ENCODE data around the gene VPS41. TPM values are rescaled to one million over a fixed set of nuclear protein-coding genes. Genes with fewer than 3 reads are reported as not detected.

Gene VPS41
- polyA plus RNA-seq, 1 experiment = 15.7 TPM

DNA sequence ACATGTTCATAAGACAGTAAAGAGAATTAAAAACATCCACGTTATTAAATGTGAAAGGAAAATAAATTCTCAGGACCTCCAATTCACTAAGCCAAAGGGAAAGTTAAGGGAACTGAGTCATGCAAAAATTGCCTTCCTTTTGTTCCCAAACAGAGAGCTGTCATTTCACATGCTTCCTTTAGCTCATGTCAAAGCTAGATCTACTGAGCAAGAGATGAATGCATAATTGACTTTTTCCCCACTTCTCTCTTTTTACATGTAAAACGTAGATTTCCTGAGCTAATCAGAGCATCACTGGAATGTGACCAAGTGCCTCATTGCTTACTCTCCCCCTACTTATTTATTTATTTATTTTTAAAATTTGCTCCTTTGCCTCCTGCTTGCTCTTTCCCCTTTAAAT, 148.8 kb downstream of the VPS41 start:
- TF ChIP-seq, protein P1, sequence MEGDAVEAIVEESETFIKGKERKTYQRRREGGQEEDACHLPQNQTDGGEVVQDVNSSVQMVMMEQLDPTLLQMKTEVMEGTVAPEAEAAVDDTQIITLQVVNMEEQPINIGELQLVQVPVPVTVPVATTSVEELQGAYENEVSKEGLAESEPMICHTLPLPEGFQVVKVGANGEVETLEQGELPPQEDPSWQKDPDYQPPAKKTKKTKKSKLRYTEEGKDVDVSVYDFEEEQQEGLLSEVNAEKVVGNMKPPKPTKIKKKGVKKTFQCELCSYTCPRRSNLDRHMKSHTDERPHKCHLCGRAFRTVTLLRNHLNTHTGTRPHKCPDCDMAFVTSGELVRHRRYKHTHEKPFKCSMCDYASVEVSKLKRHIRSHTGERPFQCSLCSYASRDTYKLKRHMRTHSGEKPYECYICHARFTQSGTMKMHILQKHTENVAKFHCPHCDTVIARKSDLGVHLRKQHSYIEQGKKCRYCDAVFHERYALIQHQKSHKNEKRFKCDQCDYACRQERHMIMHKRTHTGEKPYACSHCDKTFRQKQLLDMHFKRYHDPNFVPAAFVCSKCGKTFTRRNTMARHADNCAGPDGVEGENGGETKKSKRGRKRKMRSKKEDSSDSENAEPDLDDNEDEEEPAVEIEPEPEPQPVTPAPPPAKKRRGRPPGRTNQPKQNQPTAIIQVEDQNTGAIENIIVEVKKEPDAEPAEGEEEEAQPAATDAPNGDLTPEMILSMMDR (IDR thresholded peaks at IDR 0.05; ENCODE audit: insufficient read depth, low read depth, low read length) = no peak
- DNase-seq (ENCODE audit: low read depth) = no peak
- ChIA-PET POLR2A (no interaction called here), CTCF (interaction anchor here (1.3 kb wide), 1 partner anchor 8 kb away, joined by 3 read pairs; no protein-coding TSS in a partner anchor)
- peaks cover 1% of the 10 kb centered on the region; the same call in 1 of the 2 replicates for H3K36me3 ChIP-seq (ENCODE audit: control insufficient read depth, insufficient read depth, low read length)
- H3K27me3 ChIP-seq (ENCODE audit: control insufficient read depth, insufficient read depth, low read length) = no peaks in the 10 kb centered on the region
- H3K4me3 ChIP-seq (ENCODE audit: low read depth, low read length) = no peak overlapping the region

DNA sequence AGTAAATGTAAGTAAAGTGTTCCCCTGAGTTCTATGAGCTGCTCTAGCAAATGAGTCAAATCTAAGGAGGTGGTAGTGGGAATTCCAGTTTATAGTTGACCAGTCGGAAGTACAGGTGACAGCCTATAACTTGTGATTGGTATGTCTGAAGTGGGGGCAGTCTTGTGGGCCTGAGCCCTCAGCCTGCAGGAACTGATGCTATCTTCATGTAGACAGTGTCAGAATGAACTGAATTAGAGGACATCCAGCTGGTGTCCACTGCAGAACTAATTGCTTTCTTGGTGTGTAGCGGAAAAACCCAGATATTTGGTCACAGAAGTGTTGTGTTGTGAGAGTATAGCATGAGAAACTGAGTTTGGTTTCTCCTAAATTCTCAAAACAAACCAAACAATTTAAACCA, 150.0 kb downstream of the VPS41 start:
- H3K36me3 ChIP-seq (ENCODE audit: control insufficient read depth, insufficient read depth, low read length) = peaks cover 1% of the 10 kb centered on the region; the same call in 1 of the 2 replicates
- no peak for DNase-seq (ENCODE audit: low read depth)
- H3K4me3 ChIP-seq (ENCODE audit: low read depth, low read length) = no peak overlapping the region
- ChIA-PET POLR2A (no interaction called here), CTCF (no interaction called here)
- no peaks in the 10 kb centered on the region for H3K27me3 ChIP-seq (ENCODE audit: control insufficient read depth, insufficient read depth, low read length)
- TF ChIP-seq, protein P1 (IDR thresholded peaks at IDR 0.05; ENCODE audit: insufficient read depth, low read depth, low read length) = no peak

DNA sequence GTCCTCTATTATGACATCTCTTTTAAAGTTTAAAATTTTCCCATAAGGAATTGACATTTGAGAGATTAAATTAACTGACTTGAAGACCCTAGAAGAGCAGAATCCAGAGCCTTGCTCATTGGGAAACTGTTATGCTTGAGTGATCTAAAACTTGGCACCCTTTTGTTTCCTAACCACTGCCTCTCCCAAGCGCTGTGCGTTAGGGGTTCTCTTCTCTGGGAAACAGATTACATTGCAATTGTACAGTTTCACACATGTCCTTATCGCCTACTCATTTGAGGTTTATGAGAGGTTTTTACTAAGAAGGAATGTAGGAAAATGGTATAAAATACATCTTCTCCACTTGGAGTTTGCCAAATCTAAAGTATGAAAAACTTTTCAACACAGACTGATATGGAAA, 151.1 kb downstream of the VPS41 start:
- peaks cover 1% of the 10 kb centered on the region; the same call in 1 of the 2 replicates for H3K36me3 ChIP-seq (ENCODE audit: control insufficient read depth, insufficient read depth, low read length)
- TF ChIP-seq, protein P1 (IDR thresholded peaks at IDR 0.05; ENCODE audit: insufficient read depth, low read depth, low read length) = no peak
- H3K27me3 ChIP-seq (ENCODE audit: control insufficient read depth, insufficient read depth, low read length) = no peaks in the 10 kb centered on the region
- DNase-seq (ENCODE audit: low read depth) = no peak
- CTCF ChIA-PET = no interaction called here
- no peak overlapping the region for H3K4me3 ChIP-seq (ENCODE audit: low read depth, low read length)
- POLR2A ChIA-PET = no interaction called here

DNA sequence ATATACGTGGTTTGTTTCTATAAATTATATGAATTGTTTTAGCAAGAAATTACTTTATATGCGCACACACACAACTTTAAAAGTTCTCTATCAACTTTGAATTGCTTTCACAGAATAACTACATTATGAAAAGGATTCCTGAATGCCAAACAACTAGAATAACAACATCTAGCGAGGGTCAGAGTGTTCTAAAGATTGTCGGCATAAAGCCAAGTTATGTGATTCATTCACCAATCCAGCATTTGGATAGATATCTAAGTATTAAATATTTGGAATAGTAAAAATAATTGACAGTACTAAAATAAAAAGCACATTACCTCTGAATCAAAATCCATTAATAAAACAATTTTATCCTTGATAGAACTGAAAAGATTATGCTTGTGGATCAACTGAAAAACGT, 152.5 kb downstream of the VPS41 start:
- POLR2A ChIA-PET = no interaction called here
- DNase-seq (ENCODE audit: low read depth) = no peak
- Histone ChIP-seq H3K36me3 (ENCODE audit: control insufficient read depth, insufficient read depth, low read length) (peaks cover 1% of the 10 kb centered on the region; the same call in 1 of the 2 replicates), H3K4me3 (ENCODE audit: low read depth, low read length) (no peak overlapping the region), H3K27me3 (ENCODE audit: control insufficient read depth, insufficient read depth, low read length) (no peaks in the 10 kb centered on the region)
- TF ChIP-seq, protein P1 (IDR thresholded peaks at IDR 0.05; ENCODE audit: insufficient read depth, low read depth, low read length) = no peak
- CTCF ChIA-PET = no interaction called here

DNA sequence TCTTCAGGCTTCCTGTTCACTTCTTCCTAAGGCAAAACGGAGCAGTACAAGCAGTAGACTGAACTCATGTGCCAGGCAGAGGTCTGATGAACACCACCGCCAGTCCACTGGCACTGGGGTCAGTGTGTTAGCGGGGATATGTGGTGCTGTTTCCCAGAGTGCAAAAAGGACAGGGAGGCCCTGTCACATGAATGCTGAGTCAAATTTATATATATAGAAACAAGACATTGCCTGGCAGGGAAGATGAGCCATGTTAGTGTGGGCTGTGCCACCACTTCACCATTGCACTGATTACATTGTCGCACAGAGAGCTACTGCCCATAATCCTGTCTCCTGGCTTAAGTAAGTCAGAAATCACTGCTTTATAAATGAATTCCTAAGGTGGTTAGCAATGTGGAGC, 155.6 kb downstream of the VPS41 start:
- TF ChIP-seq, protein P1 (IDR thresholded peaks at IDR 0.05; ENCODE audit: insufficient read depth, low read depth, low read length) = no peak
- no peak for DNase-seq (ENCODE audit: low read depth)
- CTCF ChIA-PET = no interaction called here
- no peaks in the 10 kb centered on the region for H3K27me3 ChIP-seq (ENCODE audit: control insufficient read depth, insufficient read depth, low read length)
- POLR2A ChIA-PET = no interaction called here
- H3K4me3 ChIP-seq (ENCODE audit: low read depth, low read length) = no peak overlapping the region
- H3K36me3 ChIP-seq (ENCODE audit: control insufficient read depth, insufficient read depth, low read length) = no peaks in the 10 kb centered on the region

Measured in BJ (cell line).